IPS DF 6.9 (cell line): ENCODE results near the gene CCT3.
A peak's percentile ranks its signal among the peaks of the same experiment; 100 is the strongest.
"Not testable (repeated sequence)": the region's sequence is repeated elsewhere in the genome, so short reads cannot be mapped to it uniquely, and the experiment has no call there.

Source experiments
- DNase-seq: peaks from one replicate; pipeline ENCODE4 v3.0.0-alpha.2; 2013; ENCODE audit warnings: low read depth, low spot score
- H3K27ac ChIP-seq: one replicate; pipeline ENCODE4 v1.5.1; 2013; ENCODE audit warnings: low read length, control low read depth
- H3K27me3 ChIP-seq: 2 replicates; pipeline ENCODE4 v1.6.1; 2013; ENCODE audit warnings: mild to moderate bottlenecking, low read length; ENCODE audit not compliant: control insufficient read depth, insufficient read depth
- H3K36me3 ChIP-seq: 2 replicates; pipeline ENCODE4 v1.6.1; 2013; ENCODE audit warnings: low read length; ENCODE audit not compliant: control insufficient read depth, insufficient read depth
- H3K4me1 ChIP-seq: 2 replicates; pipeline ENCODE4 v1.6.1; 2013; ENCODE audit warnings: low read length; ENCODE audit not compliant: control insufficient read depth, insufficient read depth
- H3K4me3 ChIP-seq: 2 replicates; pipeline ENCODE4 v1.5.1; 2013; ENCODE audit warnings: mild to moderate bottlenecking, low read length
- H3K9me3 ChIP-seq: 2 replicates; pipeline ENCODE4 v1.6.1; 2013; ENCODE audit warnings: low read length, inconsistent platforms; ENCODE audit not compliant: control insufficient read depth, insufficient read depth
- WGBS: extraction: QIAGEN DNeasy Blood & Tissue Kit; methylation state at CpG from one replicate; pipeline ENCODE4 v1.1.7; 2013; ENCODE audit warnings: mixed read lengths, missing lambda C conversion rate; ENCODE audit not compliant: insufficient read length, insufficient coverage; 5-methylcytosine and 5-hydroxymethylcytosine counted together

CCT3 gene

GRCh38 chr1:156336242-156336641 is 1.9 kb downstream of the CCT3 start:
- Histone ChIP-seq H3K27ac (no peak overlapping the region), H3K27me3 (no peaks in the 10 kb centered on the region), H3K4me3 (no peak overlapping the region; the same call in 1 of the 2 replicates), H3K9me3 (no peaks in the 10 kb centered on the region), H3K4me1 (no peaks in the 10 kb centered on the region), H3K36me3 (peaks cover 6% of the 10 kb centered on the region; the same call in 1 of the 2 replicates)
- DNase-seq = no peak
- WGBS = no CpG with 5 or more reads among the region's 4 CpGs

DNA sequence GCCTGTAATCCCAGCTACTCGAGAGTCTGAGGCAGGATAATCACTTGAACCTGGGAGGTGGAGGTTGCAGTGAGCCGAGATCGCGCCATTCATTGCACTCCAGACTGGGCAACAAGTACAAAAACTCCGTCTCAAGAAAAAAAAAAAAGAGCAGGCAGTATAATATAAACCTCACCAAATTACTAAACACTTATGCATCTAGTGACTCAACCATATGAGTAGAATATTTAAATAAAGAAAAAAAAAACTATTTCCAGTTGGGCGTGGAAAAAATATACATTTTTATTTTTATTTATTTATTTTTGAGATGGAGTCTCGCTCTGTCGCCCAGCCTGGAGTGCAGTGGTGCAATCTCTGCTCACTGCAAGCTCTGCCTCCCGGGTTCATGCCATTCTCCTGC is 14.9 kb downstream of the CCT3 start:
- peaks cover 34% of the 10 kb centered on the region for H3K36me3 ChIP-seq
- not testable (repeated sequence) for H3K4me1 ChIP-seq, H3K9me3 ChIP-seq, H3K27me3 ChIP-seq, H3K4me3 ChIP-seq, DNase-seq, H3K27ac ChIP-seq
- no CpG with 5 or more reads among the region's 9 CpGs for WGBS

DNA sequence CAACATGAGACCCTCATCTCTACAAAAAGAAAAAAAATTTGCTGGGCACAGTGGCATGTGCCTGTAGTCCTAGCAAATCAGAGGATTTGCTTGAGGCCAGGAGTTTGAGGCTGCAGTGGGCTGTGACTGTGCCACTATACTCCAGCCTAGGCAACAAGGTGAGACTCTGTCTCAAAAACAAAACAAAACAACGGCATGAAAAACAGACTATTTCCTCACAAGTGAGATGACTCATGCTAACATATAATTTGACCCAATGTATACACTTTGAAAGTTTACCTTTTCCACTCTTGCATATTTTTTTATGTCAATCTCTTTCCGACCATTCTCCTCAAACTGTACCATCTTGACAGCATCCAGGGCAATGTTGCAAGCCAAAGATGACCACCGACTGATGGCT is 17.5 kb downstream of the CCT3 start:
- H3K9me3 ChIP-seq = no peaks in the 10 kb centered on the region
- no peak for DNase-seq
- H3K36me3 ChIP-seq = peaks cover 49% of the 10 kb centered on the region
- no peaks in the 10 kb centered on the region for H3K4me1 ChIP-seq
- H3K27ac ChIP-seq = no peak overlapping the region
- H3K27me3 ChIP-seq = no peaks in the 10 kb centered on the region
- 100% methylated on average over 1 of the region's 3 CpGs for WGBS
- no peak overlapping the region for H3K4me3 ChIP-seq

DNA sequence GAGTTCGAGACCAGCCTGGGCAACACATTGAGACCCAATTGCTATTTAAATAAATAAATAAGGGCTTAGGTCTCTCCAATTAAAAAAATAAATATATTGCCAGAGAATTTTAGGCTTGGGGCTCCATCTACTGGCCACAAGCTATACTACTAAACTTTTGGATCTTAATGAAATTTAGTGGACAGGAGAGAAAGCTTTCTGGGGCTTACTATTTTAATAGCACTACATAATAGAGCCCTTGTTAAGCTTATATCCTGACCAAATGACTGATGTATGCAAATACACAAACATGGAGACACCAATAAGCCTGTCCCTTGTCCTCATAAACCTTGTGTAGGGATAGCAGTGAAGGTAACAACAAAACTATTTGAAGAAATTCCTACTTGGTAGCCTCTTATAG is 18.4 kb downstream of the CCT3 start:
- Histone ChIP-seq H3K27me3 (no peaks in the 10 kb centered on the region), H3K27ac (no peak overlapping the region), H3K4me3 (no peak overlapping the region), H3K36me3 (peaks cover 46% of the 10 kb centered on the region), H3K4me1 (no peaks in the 10 kb centered on the region), H3K9me3 (no peaks in the 10 kb centered on the region)
- no CpG with 5 or more reads among the region's 1 CpG for WGBS
- DNase-seq = no peak

GRCh38 chr1:156316909-156317308 is 21.2 kb downstream of the CCT3 start:
- Histone ChIP-seq H3K27me3 (no peaks in the 10 kb centered on the region), H3K27ac (no peak overlapping the region), H3K4me3 (no peak overlapping the region), H3K36me3 (peaks cover 44% of the 10 kb centered on the region; the same call in 1 of the 2 replicates), H3K4me1 (no peaks in the 10 kb centered on the region), H3K9me3 (no peaks in the 10 kb centered on the region)
- no peak for DNase-seq
- no CpG with 5 or more reads among the region's 7 CpGs for WGBS

DNA sequence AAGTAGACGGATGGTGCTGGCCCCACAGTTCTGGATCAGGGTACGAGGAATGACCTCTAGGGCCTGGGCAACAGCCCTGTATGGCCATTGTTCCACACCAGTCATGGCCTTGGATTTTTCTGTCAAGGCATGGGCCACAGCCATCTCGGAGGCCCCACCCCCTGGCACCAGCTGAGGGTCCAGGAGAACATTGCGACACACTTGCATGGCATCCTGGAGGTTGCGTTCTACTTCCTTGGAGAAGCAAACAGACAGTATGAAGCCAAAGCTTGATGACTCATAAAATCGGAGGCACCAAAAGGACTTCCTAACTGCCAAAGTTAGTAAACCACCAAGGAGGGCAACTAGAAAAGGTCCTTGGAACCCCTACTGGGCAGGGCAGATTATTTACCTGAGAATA is 27.1 kb downstream of the CCT3 start:
- Histone ChIP-seq H3K27me3 (no peaks in the 10 kb centered on the region), H3K4me1 (no peaks in the 10 kb centered on the region), H3K36me3 (peaks cover 30% of the 10 kb centered on the region), H3K27ac (no peak overlapping the region), H3K4me3 (no peak overlapping the region), H3K9me3 (no peaks in the 10 kb centered on the region)
- DNase-seq = no peak
- WGBS = no CpG with 5 or more reads among the region's 6 CpGs

DNA sequence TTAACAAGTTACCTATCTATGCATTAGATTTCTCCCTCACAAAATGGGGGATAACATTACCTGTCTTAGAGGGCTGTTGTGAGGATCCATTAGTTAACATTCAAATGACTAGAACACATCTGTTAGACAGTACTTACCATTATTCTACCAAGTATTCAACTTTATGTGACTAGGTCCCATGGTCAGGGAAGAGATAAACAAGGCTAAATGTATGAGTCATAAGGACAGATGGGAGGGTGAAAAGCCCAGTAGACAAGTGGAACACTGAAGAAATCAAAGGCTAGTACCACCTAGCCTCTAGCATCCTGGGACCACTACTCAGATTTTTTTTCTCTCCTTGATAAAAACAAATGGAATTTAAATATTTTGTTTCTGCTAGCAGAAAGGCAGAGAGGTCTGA is 30.0 kb downstream of the CCT3 start:
- Histone ChIP-seq H3K4me1 (no peaks in the 10 kb centered on the region), H3K36me3 (peaks cover 26% of the 10 kb centered on the region), H3K27ac (no peak overlapping the region), H3K9me3 (no peaks in the 10 kb centered on the region), H3K4me3 (no peak overlapping the region), H3K27me3 (no peaks in the 10 kb centered on the region)
- DNase-seq = no peak

DNA sequence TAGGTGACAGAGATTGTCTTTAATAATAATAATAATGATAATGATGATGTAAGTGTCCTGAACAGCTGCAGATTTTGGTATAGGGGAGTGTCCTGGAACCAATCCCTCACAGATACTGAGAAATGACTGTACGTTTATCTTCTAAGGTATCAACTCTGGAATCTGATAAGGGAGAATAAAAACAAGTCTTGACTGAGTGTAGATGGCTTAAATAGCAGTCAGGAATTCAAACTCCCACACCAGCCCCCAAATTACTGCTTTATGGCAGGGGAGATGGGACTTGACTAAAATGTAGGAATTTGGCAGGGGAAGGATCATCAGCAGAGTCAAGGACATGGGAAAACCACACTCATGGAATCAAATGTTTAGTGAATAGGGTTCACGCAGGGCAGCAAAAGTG is 32.9 kb downstream of the CCT3 start:
- Histone ChIP-seq H3K27me3 (no peaks in the 10 kb centered on the region), H3K4me1 (peaks cover 1% of the 10 kb centered on the region; the same call in 1 of the 2 replicates), H3K36me3 (peaks cover 11% of the 10 kb centered on the region), H3K9me3 (no peaks in the 10 kb centered on the region), H3K27ac (no peak overlapping the region), H3K4me3 (no peak overlapping the region)
- no peak for DNase-seq
- WGBS = no CpG with 5 or more reads among the region's 2 CpGs

GRCh38 chr1:156303241-156303640 is 34.9 kb downstream of the CCT3 start:
- Histone ChIP-seq H3K9me3 (no peaks in the 10 kb centered on the region), H3K4me1 (peaks cover 1% of the 10 kb centered on the region; the same call in 1 of the 2 replicates), H3K27ac (no peak overlapping the region), H3K27me3 (no peaks in the 10 kb centered on the region), H3K4me3 (no peak overlapping the region), H3K36me3 (peaks cover 5% of the 10 kb centered on the region)
- no CpG with 5 or more reads among the region's 4 CpGs for WGBS
- DNase-seq = no peak

GRCh38 chr1:156298852-156299357 is 39.2 kb downstream of the CCT3 start, which contains the start of gene VHLL:
VHLL (minus strand) TSS chr1:156299307; CDS start chr1:156299189, 118 bp downstream.
- H3K4me1 ChIP-seq = peaks cover 6% of the 10 kb centered on the region
- WGBS = no CpG with 5 or more reads among the region's 19 CpGs
- H3K27me3 ChIP-seq = no peaks in the 10 kb centered on the region

GRCh38 chr1:156295391-156295947 is 42.6 kb downstream of the CCT3 start, which contains the start of gene GLMP:
GLMP (minus strand) TSS chr1:156295679; CDS start chr1:156295645, 34 bp downstream.
- Histone ChIP-seq H3K9me3 (no peaks in the 10 kb centered on the region), H3K4me3 (peak within 1 kb of the TSS; percentile 86; the same call in 1 of the 2 replicates), H3K4me1 (peaks cover 5% of the 10 kb centered on the region; the same call in 1 of the 2 replicates), H3K27me3 (no peaks in the 10 kb centered on the region), H3K27ac (no peak within 1 kb of the TSS), H3K36me3 (peaks cover 7% of the 10 kb centered on the region)
- WGBS = no CpG with 5 or more reads among the region's 17 CpGs
- DNase-seq = no peak

More at GRCh38 chr1:156298852-156299357, 39.2 kb downstream of the CCT3 start, which contains the start of gene VHLL:
- H3K27ac ChIP-seq = no peak within 1 kb of the TSS
- no peak for DNase-seq
- no peaks in the 10 kb centered on the region; the same call in 1 of the 2 replicates for H3K36me3 ChIP-seq
- no peaks in the 10 kb centered on the region for H3K9me3 ChIP-seq
- H3K4me3 ChIP-seq = no peak within 1 kb of the TSS
